Suppressor macrophage treated with lipopolysaccharide for 1 hour (primary cell): ENCODE measurements around the gene APOA5.
A peak's percentile ranks its signal among the peaks of the same experiment; 100 is the strongest.
"Not testable (repeated sequence)": the region's sequence is repeated elsewhere in the genome, so short reads cannot be mapped to it uniquely, and the experiment has no call there.

ENCODE experiments used
- DNase-seq, 3 donors: peaks; one replicate each; pipeline ENCODE4 v3.0.0-alpha.2; 2020 to 2022

Gene APOA5

DNA sequence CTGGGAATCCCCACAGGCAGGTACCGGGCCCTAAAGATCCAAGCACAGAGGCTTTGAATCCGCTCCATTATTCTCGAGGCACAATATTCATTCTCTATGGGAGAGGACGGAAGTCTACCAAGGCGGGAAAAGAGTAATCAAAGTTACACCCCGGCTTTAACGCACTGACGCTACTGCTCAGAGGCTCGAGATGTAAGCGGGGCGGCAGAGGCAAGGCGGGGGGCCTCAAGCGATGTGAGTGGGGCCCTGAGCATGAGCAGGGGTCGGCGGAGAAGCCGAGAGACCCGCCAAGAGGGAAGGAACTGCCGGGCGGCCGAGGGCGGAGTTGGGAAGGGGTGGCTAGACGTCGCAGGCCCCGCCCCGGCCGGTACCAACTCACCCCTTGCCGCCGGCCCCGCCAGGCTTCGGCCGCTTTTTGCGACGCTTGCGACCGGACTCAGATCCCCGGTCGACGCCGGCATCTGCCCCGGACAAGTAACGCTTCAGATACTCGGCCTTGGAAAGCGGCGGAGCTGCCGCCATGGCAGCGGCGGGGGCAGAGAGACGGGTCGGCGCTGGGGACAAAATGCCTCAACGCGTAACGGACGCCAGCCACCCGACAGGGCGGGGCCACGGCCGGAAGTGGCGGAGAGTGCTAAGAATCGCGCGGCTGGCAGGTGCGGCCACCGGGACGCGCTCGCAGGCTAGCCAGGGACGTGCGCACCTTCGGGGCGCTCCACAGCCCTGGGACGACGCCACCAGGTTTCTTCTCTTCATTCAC lies 19.1 kb downstream of the APOA5 start, which contains the start of gene BUD13:
BUD13 (minus strand) TSS at position 545 of the 760 bp plus-strand sequence; CDS start at position 522, 23 bp downstream.
- peak; percentile 86 to 95 (median 91) for DNase-seq

DNA sequence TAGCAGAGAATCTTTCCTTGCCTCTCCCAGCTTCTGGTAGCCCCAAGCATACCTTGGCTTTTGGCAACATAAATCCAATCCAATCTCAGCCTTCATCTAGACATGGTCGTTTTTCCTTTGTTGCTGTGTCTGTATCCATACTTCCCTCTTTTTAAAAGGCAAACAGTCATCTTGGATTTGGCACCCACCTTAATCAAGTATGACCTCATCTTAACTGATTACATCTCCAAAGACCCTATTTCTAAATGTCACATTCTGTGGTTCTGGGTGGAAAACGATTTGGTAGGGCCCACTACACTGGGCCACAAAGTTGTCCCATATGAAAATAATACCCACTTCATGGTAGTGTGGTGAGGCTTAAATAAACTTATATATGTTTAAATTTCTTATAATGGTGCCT lies 19.7 kb downstream of the APOA5 start:
- DNase-seq, result no peak

DNA sequence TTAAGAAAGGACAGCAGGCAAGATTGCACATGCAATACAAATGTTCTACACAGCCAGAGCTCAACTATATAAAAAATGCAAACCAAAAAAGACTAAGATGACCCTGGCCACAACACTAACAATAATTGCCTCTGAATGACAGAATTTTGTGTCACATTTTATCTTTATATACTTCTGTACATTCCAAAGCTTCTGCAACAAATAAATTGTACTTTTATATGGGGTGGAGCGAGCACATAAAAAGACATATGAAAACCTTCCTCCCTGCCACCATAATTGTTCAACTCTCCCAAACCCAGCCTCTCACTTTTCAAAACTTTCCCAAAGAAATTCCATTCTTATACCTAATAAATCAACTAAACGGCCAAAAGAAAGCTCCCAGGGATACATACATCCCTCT lies 29.5 kb downstream of the APOA5 start:
- no peak for DNase-seq

DNA sequence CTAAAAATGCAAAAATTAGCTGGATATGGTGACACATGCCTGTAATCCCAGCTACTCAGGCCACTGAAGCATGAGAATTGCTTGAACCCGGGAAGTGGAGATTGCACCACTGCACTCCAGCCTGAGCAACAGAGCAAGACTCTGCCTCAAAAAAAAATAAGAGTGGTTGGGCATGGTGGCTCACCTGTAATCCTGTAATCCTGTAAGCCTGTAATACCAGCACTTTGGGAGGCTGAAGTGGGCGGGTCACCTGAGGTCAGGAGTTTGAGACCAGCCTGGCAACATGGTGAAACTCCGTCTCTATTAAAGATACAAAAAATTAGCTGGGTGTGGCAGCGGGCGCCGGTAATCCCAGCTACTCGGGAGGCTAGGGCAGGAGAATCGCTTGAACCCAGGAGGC lies 35.6 kb downstream of the APOA5 start:
- not testable (repeated sequence) for DNase-seq

DNA sequence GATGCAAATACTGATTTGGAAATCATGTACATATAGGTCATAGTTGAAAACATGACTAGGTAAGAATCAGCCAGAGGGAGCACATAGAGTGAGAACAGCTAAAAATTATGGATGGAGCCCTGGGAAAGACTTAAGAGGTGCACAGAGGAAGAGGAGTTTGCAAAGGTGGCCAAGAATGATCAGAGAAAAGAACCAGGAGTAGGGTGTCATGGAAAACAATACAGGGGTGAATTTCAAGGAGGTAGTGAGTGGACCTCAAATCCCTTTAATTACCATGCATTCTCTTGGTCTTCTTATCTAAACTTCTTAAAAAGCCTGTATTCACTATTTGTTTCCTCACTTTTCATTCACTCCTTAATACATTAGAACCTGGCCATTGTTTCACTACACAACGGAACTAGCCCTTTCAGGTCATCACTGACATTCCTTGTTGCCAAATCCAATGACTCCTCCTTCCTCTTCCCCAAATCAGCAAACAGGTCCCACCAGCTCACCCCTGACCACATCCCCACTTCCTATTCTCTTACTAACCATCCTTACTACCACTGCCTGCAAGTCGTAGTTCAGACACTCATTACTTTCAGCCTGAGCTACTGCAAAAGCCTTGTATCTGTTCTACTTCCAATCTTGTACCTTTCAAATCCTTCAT lies 41.5 kb downstream of the APOA5 start:
- DNase-seq, result peak in 2 of 3 donors; percentile 25 to 27

DNA sequence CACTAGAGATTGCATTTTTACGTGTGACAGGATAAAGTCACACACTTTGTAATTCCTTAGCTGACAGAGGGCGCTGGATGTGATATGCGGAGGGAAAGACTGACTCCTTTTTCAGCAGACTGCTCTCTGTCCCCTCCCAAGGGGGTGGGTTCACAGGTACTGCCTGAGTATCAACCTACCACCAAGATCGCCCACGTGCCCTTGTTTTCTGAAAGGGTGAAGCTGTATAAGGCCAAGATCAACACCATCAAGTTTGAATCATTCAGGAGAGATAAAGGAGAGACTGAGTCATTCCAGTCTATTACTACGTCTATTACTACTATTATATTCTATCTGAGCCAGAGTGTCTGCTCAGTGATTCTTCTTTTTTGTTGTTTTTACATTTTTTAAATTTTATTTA lies 49.6 kb downstream of the APOA5 start:
- no peak for DNase-seq

DNA sequence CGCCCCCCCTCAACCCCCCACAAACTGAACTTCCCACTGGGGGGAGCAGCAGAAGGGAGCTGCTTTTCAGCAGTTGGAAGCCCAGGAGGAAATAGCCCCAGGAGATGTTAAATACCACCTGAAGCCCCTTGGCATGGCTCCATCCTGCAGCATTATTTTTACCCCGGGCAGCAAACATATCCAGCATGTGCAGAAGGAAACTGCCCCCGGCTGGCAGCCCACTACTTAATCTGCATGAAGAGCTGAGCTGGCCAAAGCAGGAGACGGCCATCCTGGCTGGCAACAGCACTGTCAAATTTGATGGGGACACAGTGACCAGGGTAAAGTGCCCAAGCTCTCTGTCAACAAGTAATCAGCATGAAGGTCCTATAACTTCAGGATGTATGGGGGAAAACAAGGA lies 50.9 kb downstream of the APOA5 start:
- DNase-seq, result no peak
